ENCODE measurements around the gene LRRC18.

- TF ChIP-seq EP300 (IDR thresholded peaks at IDR 0.05) = no peak
- no peak for TF ChIP-seq CTCF (IDR thresholded peaks at IDR 0.05)
- no peak for TF ChIP-seq POLR2A (IDR thresholded peaks at IDR 0.05)
- no peak for TF ChIP-seq POLR2AphosphoS5 (IDR thresholded peaks at IDR 0.05)
Measured at GRCh38 chr10:48983648-48984351, 44.2 kb upstream of the LRRC18 start.
